Stomach smooth muscle (tissue), 2 donors: Measurements from ENCODE around the gene AQP6.

Experiments
- H3K27ac ChIP-seq: one replicate; pipeline ENCODE4 v1.7.0; 2013; ENCODE audit warnings: mild to moderate bottlenecking, low read length, inconsistent platforms
- H3K27me3 ChIP-seq, 2 donors: one replicate each; pipeline ENCODE4 v1.7.0; 2013; ENCODE audit warnings: low read length in 2 of 2; ENCODE audit not compliant: insufficient read depth in 2 of 2, control insufficient read depth in 1 of 2
- H3K36me3 ChIP-seq, 2 donors: one replicate each; pipeline ENCODE4 v1.7.0; 2013; ENCODE audit warnings: low read length in 2 of 2; ENCODE audit not compliant: control insufficient read depth in 2 of 2, insufficient read depth in 2 of 2
- H3K4me1 ChIP-seq: one replicate; pipeline ENCODE4 v1.7.0; 2013; ENCODE audit warnings: low read length; ENCODE audit not compliant: control insufficient read depth, insufficient read depth
- H3K4me3 ChIP-seq, 2 donors: one replicate each; pipeline ENCODE4 v1.7.0; 2013; ENCODE audit warnings: low read length in 2 of 2
- H3K9ac ChIP-seq, 2 donors: one replicate each; pipeline ENCODE4 v1.7.0; 2013; ENCODE audit warnings: low read length in 2 of 2, mild to moderate bottlenecking in 1 of 2
- H3K9me3 ChIP-seq, 2 donors: one replicate each; pipeline ENCODE4 v1.7.0; 2013; ENCODE audit warnings: low read length in 2 of 2; ENCODE audit not compliant: control insufficient read depth in 2 of 2
- donor health status: healthy.
- donor health status: Pancreatic carcinoma.

Gene AQP6

DNA sequence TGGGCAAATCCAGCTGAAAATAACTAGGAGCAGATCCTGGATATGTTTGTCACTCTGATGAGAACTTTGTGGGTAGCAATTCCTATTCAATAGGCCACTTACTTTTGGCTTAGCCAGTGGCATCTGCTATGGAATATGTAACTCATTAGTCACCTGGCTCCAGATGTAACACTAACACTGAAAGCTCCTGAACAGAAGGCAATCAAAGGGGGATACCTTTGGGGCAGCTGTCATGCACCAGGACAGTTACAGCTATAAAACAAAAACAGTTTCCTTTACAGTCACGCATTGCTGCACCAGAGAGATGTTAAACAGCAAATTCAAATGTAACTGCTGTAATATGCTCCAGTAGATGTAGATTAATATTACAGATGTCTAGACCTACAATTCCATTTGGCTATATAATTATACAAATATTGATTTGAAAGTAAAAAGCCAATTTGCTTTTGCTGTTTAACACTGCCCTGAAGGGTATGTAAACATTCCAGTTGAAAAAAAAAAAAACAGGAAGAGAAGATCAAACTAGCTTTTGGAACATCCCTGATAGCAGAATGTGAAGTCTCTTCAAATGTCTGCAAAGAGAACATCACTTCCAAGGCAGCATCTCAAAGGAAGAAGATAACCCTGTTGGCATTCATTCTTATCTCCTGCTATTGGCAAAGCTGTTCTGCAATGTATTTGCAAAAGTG is 34.2 kb downstream of the AQP6 start:
- Histone ChIP-seq H3K4me1 (peaks cover 17% of the 10 kb centered on the region), H3K9me3 (no peaks in the 10 kb centered on the region), H3K27me3 (no peaks in the 10 kb centered on the region), H3K9ac (no peak overlapping the region), H3K4me3 (no peak overlapping the region), H3K27ac (peak overlapping the region; percentile 77), H3K36me3 (no peaks in the 10 kb centered on the region)

- Histone ChIP-seq H3K9me3 (no peaks in the 10 kb centered on the region), H3K4me3 (no peak overlapping the region), H3K27me3 (no peaks in the 10 kb centered on the region), H3K27ac (no peak overlapping the region), H3K9ac (no peak overlapping the region), H3K4me1 (no peaks in the 10 kb centered on the region), H3K36me3 (peaks cover 0 to 2% of the 10 kb centered on the region in 2 donors)
Observed at GRCh38 chr12:50013361-50014147, 40.8 kb downstream of the AQP6 start.

GRCh38 chr12:50014342-50014741 is 41.6 kb downstream of the AQP6 start:
- Histone ChIP-seq H3K27ac (no peak overlapping the region), H3K36me3 (peaks cover 0 to 2% of the 10 kb centered on the region in 2 donors), H3K4me1 (no peaks in the 10 kb centered on the region), H3K9ac (no peak overlapping the region), H3K4me3 (no peak overlapping the region), H3K9me3 (no peaks in the 10 kb centered on the region), H3K27me3 (no peaks in the 10 kb centered on the region)

GRCh38 chr12:50016501-50017475 is 44.0 kb downstream of the AQP6 start:
- peak overlapping the region in 1 of 2 donors; percentile 35 for H3K9ac ChIP-seq
- peak overlapping the region; percentile 26 for H3K27ac ChIP-seq
- H3K4me3 ChIP-seq = peak overlapping the region; percentile 4 to 43
- no peaks in the 10 kb centered on the region for H3K4me1 ChIP-seq
- no peaks in the 10 kb centered on the region for H3K27me3 ChIP-seq
- H3K36me3 ChIP-seq = peaks cover 0 to 2% of the 10 kb centered on the region in 2 donors
- H3K9me3 ChIP-seq = no peaks in the 10 kb centered on the region

DNA sequence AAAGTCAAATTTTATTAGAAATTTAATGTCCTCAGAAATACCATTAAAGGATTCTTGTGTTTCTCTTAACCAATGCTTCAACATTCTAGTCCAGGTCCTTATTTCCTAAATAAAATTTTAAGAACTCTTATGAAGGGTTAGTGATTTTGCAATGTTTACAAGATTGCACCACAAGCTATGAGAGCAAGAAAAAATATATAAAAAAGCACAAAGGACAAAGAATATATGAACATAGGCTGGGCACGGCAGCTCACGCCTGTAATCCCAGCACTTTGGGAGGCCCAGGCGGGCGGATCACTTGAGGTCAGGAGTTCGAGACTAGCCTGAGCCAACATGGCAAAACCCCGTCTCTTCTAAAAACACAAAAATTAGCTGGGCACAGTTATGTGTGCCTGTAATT is 44.9 kb downstream of the AQP6 start:
- H3K9ac ChIP-seq = no peak overlapping the region
- no peaks in the 10 kb centered on the region for H3K4me1 ChIP-seq
- H3K27me3 ChIP-seq = no peaks in the 10 kb centered on the region
- no peaks in the 10 kb centered on the region for H3K9me3 ChIP-seq
- H3K4me3 ChIP-seq = no peak overlapping the region
- peaks cover 0 to 2% of the 10 kb centered on the region in 2 donors for H3K36me3 ChIP-seq
- H3K27ac ChIP-seq = no peak overlapping the region

DNA sequence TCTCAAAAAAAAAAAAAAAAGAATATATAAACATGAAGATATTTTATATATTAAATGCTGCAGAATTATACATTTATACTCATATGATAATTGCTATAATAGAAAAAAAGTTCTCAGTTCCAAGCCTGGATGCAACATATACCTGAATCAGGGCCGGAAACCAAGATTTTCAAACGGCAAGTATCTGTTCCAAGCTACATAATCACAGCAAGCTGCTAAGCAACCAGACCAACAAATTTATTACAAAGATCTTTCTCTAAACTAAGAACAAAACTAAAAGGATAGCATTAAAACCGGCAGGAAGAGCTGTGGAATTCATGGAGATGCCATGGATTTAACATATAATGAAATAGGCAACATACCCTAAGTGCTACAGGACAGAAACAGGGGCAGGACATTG is 45.4 kb downstream of the AQP6 start:
- Histone ChIP-seq H3K9ac (peak overlapping the region in 1 of 2 donors; percentile 38), H3K9me3 (no peaks in the 10 kb centered on the region), H3K27ac (no peak overlapping the region), H3K36me3 (peaks cover 0 to 2% of the 10 kb centered on the region in 2 donors), H3K4me1 (no peaks in the 10 kb centered on the region), H3K4me3 (no peak overlapping the region), H3K27me3 (no peaks in the 10 kb centered on the region)

- Histone ChIP-seq H3K4me3 (no peak overlapping the region), H3K36me3 (peaks cover 0 to 2% of the 10 kb centered on the region in 2 donors), H3K4me1 (no peaks in the 10 kb centered on the region), H3K27ac (no peak overlapping the region), H3K9me3 (no peaks in the 10 kb centered on the region), H3K27me3 (no peaks in the 10 kb centered on the region), H3K9ac (no peak overlapping the region)
Observed at GRCh38 chr12:50018968-50019367, 46.2 kb downstream of the AQP6 start.

- Histone ChIP-seq H3K27ac (no peak overlapping the region), H3K27me3 (no peaks in the 10 kb centered on the region), H3K36me3 (no peaks in the 10 kb centered on the region), H3K4me3 (no peak overlapping the region), H3K9me3 (no peaks in the 10 kb centered on the region), H3K9ac (no peak overlapping the region), H3K4me1 (peaks cover 1% of the 10 kb centered on the region)
Observed at GRCh38 chr12:50019524-50019923, 46.8 kb downstream of the AQP6 start.

DNA sequence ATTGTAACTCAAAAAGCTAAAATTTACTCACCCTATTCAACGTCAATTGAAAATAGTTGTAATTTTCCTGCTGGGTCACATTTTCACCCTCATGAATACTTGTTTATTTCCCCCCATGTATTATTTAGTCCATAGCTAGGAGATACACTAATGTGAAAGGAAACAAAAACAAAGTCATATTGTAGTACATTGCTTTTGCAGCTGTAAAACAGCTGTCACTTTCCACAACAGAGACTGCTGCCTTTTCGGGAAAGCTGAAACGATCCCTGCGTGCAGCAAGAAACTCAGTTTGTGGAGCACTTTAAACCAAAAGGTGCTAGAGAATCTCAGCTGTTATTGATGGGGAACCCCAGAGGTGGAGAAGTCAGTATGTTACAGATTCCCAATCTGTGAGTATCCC is 48.3 kb downstream of the AQP6 start:
- Histone ChIP-seq H3K27me3 (no peaks in the 10 kb centered on the region), H3K9ac (peak overlapping the region; percentile 0 to 21), H3K9me3 (no peaks in the 10 kb centered on the region), H3K36me3 (no peaks in the 10 kb centered on the region), H3K4me3 (peak overlapping the region in 1 of 2 donors; percentile 29), H3K4me1 (peaks cover 7% of the 10 kb centered on the region), H3K27ac (peak overlapping the region; percentile 2)

GRCh38 chr12:50022903-50023302 is 50.2 kb downstream of the AQP6 start:
- H3K27me3 ChIP-seq = no peaks in the 10 kb centered on the region
- H3K9me3 ChIP-seq = no peaks in the 10 kb centered on the region
- no peak overlapping the region for H3K4me3 ChIP-seq
- H3K9ac ChIP-seq = no peak overlapping the region
- H3K4me1 ChIP-seq = peaks cover 7% of the 10 kb centered on the region
- no peak overlapping the region for H3K27ac ChIP-seq
- H3K36me3 ChIP-seq = no peaks in the 10 kb centered on the region
